K562 (cell line): Measurements from ENCODE around the gene INTS12. TPM values are rescaled to one million over a fixed set of nuclear protein-coding genes. Genes with fewer than 3 reads are reported as not detected.

Experiments used
- ATAC-seq: fragments of 200-7000 bp; cut with Tn5 transposase; 3 replicates; pipeline ENCODE4 v1.9.1; 2020; ENCODE audit warnings: moderate library complexity
- BruUV-seq: library from RNA; stranded (reverse); fragments of 400-500 nt; replicated peaks from 2 replicates; lab custom pipeline; 2021; lab: Mats Ljungman, UMichigan
- CTCF ChIA-PET: fragments of 300-600 bp; formaldehyde crosslinking; extraction: SDS; loops from one replicate; lab custom pipeline; 2021; ENCODE audit warnings: low intra/inter-chr PET ratio; lab: Yijun Ruan, JAX
- POLR2A ChIA-PET: fragments of 300-600, 350-650 bp; sonication (Branson Sonifier 250); formaldehyde crosslinking; extraction: SDS; loops from one replicate; lab custom pipeline; 2021; ENCODE audit warnings: antibody characterized with exemption, inconsistent platforms; lab: Yijun Ruan, JAX
- DNase-seq, 4 experiments: peaks; one replicate each; pipeline versions ENCODE4 v3.0.0 to v3.0.0-alpha.2; 2011 to 2018; ENCODE audit warnings: low spot score in 3 of 4, mixed read lengths in 3 of 4; ENCODE audit errors: extremely low read depth in 1 of 4
- FAIRE-seq: peaks from 2 replicates; lab custom pipeline; 2011; peaks lifted over from hg19 to GRCh38; lab: Jason Lieb, UNC
- H2AFZ ChIP-seq: 2 replicates; pipeline ENCODE4 v1.6.0; 2011; ENCODE audit warnings: low read depth, low read length, control low read depth, inconsistent platforms
- H3K27ac ChIP-seq: fragments of 200-600 bp; 3 replicates; pipeline ENCODE4 v1.8.0; 2011; ENCODE audit warnings: low read depth, mild to moderate bottlenecking, control low read depth, inconsistent platforms, low read length, moderate library complexity, mixed read lengths; ENCODE audit errors: extremely low read depth
- H3K27me3 ChIP-seq, 2 experiments: fragments of 300-600 bp in 1 of 2; 2 replicates in 1 of 2; 3 replicates in 1 of 2; pipeline versions ENCODE4 v1.6.0 to v1.8.0; 2011; ENCODE audit warnings: inconsistent platforms in 2 of 2, low read length in 2 of 2, mild to moderate bottlenecking in 1 of 2, mixed read lengths in 1 of 2, moderate library complexity in 1 of 2; ENCODE audit not compliant: control insufficient read depth in 2 of 2, insufficient read depth in 2 of 2
- H3K36me3 ChIP-seq: fragments of 300-600 bp; 3 replicates; pipeline ENCODE4 v1.8.0; 2011; ENCODE audit warnings: mild to moderate bottlenecking, low read length, inconsistent platforms; ENCODE audit not compliant: control insufficient read depth, insufficient read depth
- H3K4me1 ChIP-seq, 2 experiments: fragments of 200-600 bp in 1 of 2; replicated peaks in 1 of 2; 2 replicates in 1 of 2; 3 replicates in 1 of 2; pipeline versions ENCODE4 v1.5.1 to v1.8.0; 2011; ENCODE audit warnings: inconsistent platforms in 2 of 2, low read length in 2 of 2, mild to moderate bottlenecking in 1 of 2, mixed read lengths in 1 of 2, moderate library complexity in 1 of 2; ENCODE audit not compliant: control insufficient read depth in 2 of 2, insufficient read depth in 2 of 2
- H3K4me2 ChIP-seq: 2 replicates; pipeline ENCODE4 v1.6.1; 2011; ENCODE audit warnings: low read length, control low read depth, inconsistent platforms, mixed read lengths; ENCODE audit not compliant: insufficient read depth
- H3K4me3 ChIP-seq: fragments of 200-600 bp; sonication (generic), shearing (Covaris generic); 2 replicates; pipeline ENCODE4 v1.5.1; 2016; ENCODE audit warnings: control low read depth, inconsistent platforms
- H3K79me2 ChIP-seq: fragments of 200-600 bp; 3 replicates; pipeline ENCODE4 v1.8.0; 2011; ENCODE audit warnings: low read length, inconsistent platforms; ENCODE audit not compliant: control insufficient read depth, insufficient read depth
- H3K9ac ChIP-seq, 2 experiments: 2 replicates each; pipeline versions ENCODE4 v1.6.0 to v1.6.1; 2011; ENCODE audit warnings: low read depth in 2 of 2, low read length in 2 of 2, control low read depth in 1 of 2, inconsistent platforms in 1 of 2, mild to moderate bottlenecking in 1 of 2, mixed read lengths in 1 of 2; ENCODE audit not compliant: insufficient read depth in 1 of 2
- H3K9me1 ChIP-seq: one replicate; pipeline ENCODE4 v1.6.0; 2011; ENCODE audit warnings: inconsistent platforms, mild to moderate bottlenecking, low read length, moderate library complexity; ENCODE audit not compliant: control insufficient read depth, insufficient read depth
- H3K9me3 ChIP-seq: replicated peaks from 2 replicates; pipeline ENCODE4 v1.5.1; 2011; ENCODE audit warnings: low read depth, low read length, inconsistent platforms; ENCODE audit not compliant: control insufficient read depth, insufficient read depth
- H4K20me1 ChIP-seq: replicated peaks from 2 replicates; pipeline ENCODE4 v1.6.1; 2011; ENCODE audit warnings: low read length, inconsistent platforms, mixed read lengths; ENCODE audit not compliant: control insufficient read depth, insufficient read depth
- ARID3B ChIP-seq: fragments of 250-450 bp; sonication (Bioruptor Pico); IDR thresholded peaks from 2 replicates; pipeline ENCODE4 v1.4.0; 2020; ENCODE audit warnings: borderline replicate concordance
- CREBBP ChIP-seq: IDR thresholded peaks from one replicate; pipeline ENCODE4 v1.6.1; 2012; ENCODE audit warnings: low read depth, mild to moderate bottlenecking, control low read depth, inconsistent platforms, low read length
- E4F1 ChIP-seq: fragments of 250-450 bp; sonication (Bioruptor Pico); IDR thresholded peaks from 2 replicates; pipeline ENCODE4 v1.5.0; 2021; ENCODE audit warnings: mild to moderate bottlenecking, borderline replicate concordance
- FOS ChIP-seq: IDR thresholded peaks from 3 replicates; pipeline ENCODE4 v1.6.1; 2011; ENCODE audit not compliant: insufficient read length; ENCODE audit errors: extremely low read depth
- MXD1 ChIP-seq: fragments of 250-450 bp; sonication (Bioruptor Pico); IDR thresholded peaks from 2 replicates; pipeline ENCODE4 v1.8.0; 2021; ENCODE audit warnings: borderline replicate concordance, mild to moderate bottlenecking, moderate library complexity; ENCODE audit not compliant: poor library complexity, severe bottlenecking
- ZBTB9 ChIP-seq: fragments of 450-650 bp; formaldehyde crosslinking; IDR thresholded peaks from 2 replicates; pipeline ENCODE4 v1.4.0; 2020; ENCODE audit warnings: mild to moderate bottlenecking, moderate library complexity
- WGBS: fragments of 100-300 bp; shearing (Covaris generic); methylation state at CpG from one replicate; pipeline ENCODE4 v1.1.6; 2016; ENCODE audit warnings: low coverage, mixed read lengths; ENCODE audit not compliant: insufficient coverage; ENCODE audit errors: missing lambda C conversion rate; 5-methylcytosine and 5-hydroxymethylcytosine counted together
- in situ Hi-C: fragments of 300-500 bp; cut with MboI; formaldehyde crosslinking; loops from 4 replicates; pipeline ENCODE4 v1.15.0; 2018; ENCODE audit warnings: inconsistent platforms, mixed read lengths
- intact Hi-C: fragments of 100-400 bp; cut with micrococcal nuclease; formaldehyde crosslinking; loops from 2 replicates; pipeline ENCODE4 v1.14.2; 2022
- polyA plus RNA-seq, 8 experiments: library from polyadenylated mRNA; depleted of rRNA in 4 of 8; stranded (reverse) in 5 of 8; unstranded in 3 of 8; fragments of >200 nt; fragmentation: Nextera tagmentation in 2 of 8; fragmentation: Illumina TruSeq in 1 of 8; extraction: Ambion mirVana in 2 of 8; extraction: Trizol in 1 of 8; gene quantifications; 2 replicates each; pipeline versions ENCODE4 v1.2.1 to v1.2.3, GENCODE V29; 2011 to 2014; ENCODE audit warnings: inconsistent platforms in 1 of 8, missing spikeins in 1 of 8
- total RNA-seq, 7 experiments: library from RNA; depleted of rRNA in 6 of 7; stranded (reverse); fragments of >200 nt in 6 of 7; fragmentation: Illumina TruSeq in 2 of 7; extraction: Trizol in 2 of 7; gene quantifications; 2 replicates each; pipeline versions ENCODE4 v1.2.1 to v1.2.3, GENCODE V29; 2011 to 2021; ENCODE audit warnings: low replicate concordance in 1 of 7

The INTS12 gene
- total and polyA plus RNA-seq, 9 of the 15 experiments (the other 6 are each of a cell fraction or from before 2014, with no cell fraction given) = 24.5 to 82.9 (median 41.2) TPM

GRCh38 chr4:105677709-105678108, 30.8 kb downstream of the INTS12 start:
- no peak for FAIRE-seq
- no peak overlapping the region for H2AFZ ChIP-seq
- TF ChIP-seq MXD1 (CRISPR knock-in tag) (no peak), FOS (no peak), ZBTB9 (CRISPR knock-in tag) (no peak)

GRCh38 chr4:105674011-105674410, 34.5 kb downstream of the INTS12 start:
- WGBS = 8% methylated on average over 1 of the region's 1 CpG

More at GRCh38 chr4:105677709-105678108, 30.8 kb downstream of the INTS12 start:
- in situ Hi-C loops = no loop called here
- Histone ChIP-seq H3K4me3 (no peak overlapping the region), H3K4me1 (no peaks in the 10 kb centered on the region), H3K9me1 (no peaks in the 10 kb centered on the region), H3K9me3 (no peaks in the 10 kb centered on the region), H3K27ac (no peak overlapping the region), H3K79me2 (no peaks in the 10 kb centered on the region), H3K4me2 (no peak overlapping the region), H3K36me3 (peaks cover 2% of the 10 kb centered on the region; the same call in 1 of the 3 replicates), H3K27me3 (no peaks in the 10 kb centered on the region), H4K20me1 (no peaks in the 10 kb centered on the region), H3K9ac (no peak overlapping the region)
- ATAC-seq (no peak), DNase-seq (no peak)
- intact Hi-C loops = no loop called here
- WGBS = 0% methylated on average over 2 of the region's 2 CpGs
- ChIA-PET CTCF (no interaction called here), POLR2A (no interaction called here)
- BruUV-seq = no TSS peak

More at GRCh38 chr4:105674011-105674410, 34.5 kb downstream of the INTS12 start:
- Histone ChIP-seq H3K27ac (no peak overlapping the region), H3K4me3 (no peak overlapping the region), H3K9me3 (no peaks in the 10 kb centered on the region), H3K9ac (no peak overlapping the region), H3K4me1 (no peaks in the 10 kb centered on the region), H3K79me2 (no peaks in the 10 kb centered on the region), H4K20me1 (no peaks in the 10 kb centered on the region), H2AFZ (no peak overlapping the region), H3K36me3 (no peaks in the 10 kb centered on the region), H3K4me2 (no peak overlapping the region), H3K27me3 (no peaks in the 10 kb centered on the region), H3K9me1 (no peaks in the 10 kb centered on the region)
- ChIA-PET POLR2A (no interaction called here), CTCF (no interaction called here)
- intact Hi-C loops = no loop called here
- no TSS peak for BruUV-seq
- TF ChIP-seq E4F1 (no peak), CREBBP (no peak), ARID3B (no peak)
- DNase-seq (no peak), ATAC-seq (no peak), FAIRE-seq (no peak)
- in situ Hi-C loops = no loop called here
